Osteoblast (primary cell): ENCODE results near the gene DDX1. TPM values are rescaled to one million over a fixed set of nuclear protein-coding genes. Genes with fewer than 3 reads are reported as not detected.

ENCODE experiments used
- DNase-seq: peaks from one replicate; pipeline ENCODE4 v3.0.0; 2011; ENCODE audit warnings: low spot score, mixed read lengths; ENCODE audit not compliant: insufficient read length; ENCODE audit errors: missing footprints
- H2AFZ ChIP-seq: 2 replicates; pipeline ENCODE4 v1.6.0; 2011; ENCODE audit warnings: mild to moderate bottlenecking, low read length
- H3K27ac ChIP-seq: 2 replicates; pipeline ENCODE4 v1.5.1; 2011; ENCODE audit warnings: mild to moderate bottlenecking, low read depth, low read length, moderate library complexity
- H3K27me3 ChIP-seq: 2 replicates; pipeline ENCODE4 v1.6.0; 2012; ENCODE audit warnings: mild to moderate bottlenecking, control low read depth, inconsistent platforms, low read length, moderate library complexity; ENCODE audit not compliant: insufficient read depth
- H3K36me3 ChIP-seq: 2 replicates; pipeline ENCODE4 v1.5.1; 2011; ENCODE audit warnings: mild to moderate bottlenecking, low read length, control low read depth, moderate library complexity; ENCODE audit not compliant: insufficient read depth
- H3K4me1 ChIP-seq: 2 replicates; pipeline ENCODE4 v1.5.1; 2011; ENCODE audit warnings: mild to moderate bottlenecking, low read length, control low read depth, moderate library complexity; ENCODE audit not compliant: insufficient read depth
- H3K4me2 ChIP-seq: 2 replicates; pipeline ENCODE4 v1.6.0; 2011; ENCODE audit warnings: mild to moderate bottlenecking, low read length; ENCODE audit not compliant: insufficient read depth
- H3K4me3 ChIP-seq: fragments of 200-600 bp; sonication (generic); 3 replicates; pipeline ENCODE4 v1.5.1; 2012; ENCODE audit warnings: mild to moderate bottlenecking, low read length, inconsistent platforms; ENCODE audit not compliant: insufficient read depth
- H3K79me2 ChIP-seq: 2 replicates; pipeline ENCODE4 v1.6.0; 2012; ENCODE audit warnings: mild to moderate bottlenecking, low read length, control low read depth, inconsistent platforms; ENCODE audit not compliant: insufficient read depth
- H3K9me3 ChIP-seq: 2 replicates; pipeline ENCODE4 v1.5.1; 2011; ENCODE audit warnings: low read depth, low read length, control low read depth
- H4K20me1 ChIP-seq: 2 replicates; pipeline ENCODE4 v1.6.0; 2012; ENCODE audit warnings: mild to moderate bottlenecking, low read length, control low read depth; ENCODE audit not compliant: insufficient read depth
- CTCF ChIP-seq: IDR thresholded peaks from 2 replicates; pipeline ENCODE4 v1.5.1; 2011; ENCODE audit warnings: mild to moderate bottlenecking, low read depth, low read length, moderate library complexity; ENCODE audit errors: extremely low read depth
- total RNA-seq: library from RNA; depleted of rRNA; stranded (reverse); fragments of >200 nt; gene quantifications from 2 replicates; pipeline ENCODE4 v1.2.3, GENCODE V29; 2012

Gene DDX1
- total RNA-seq, 1 donor, result 76.0 TPM

- Histone ChIP-seq H3K36me3 (no peaks in the 10 kb centered on the region), H3K4me1 (peaks cover 11% of the 10 kb centered on the region), H3K79me2 (no peaks in the 10 kb centered on the region), H3K4me2 (peak overlapping the region; percentile 72), H3K9me3 (no peaks in the 10 kb centered on the region), H3K27me3 (no peaks in the 10 kb centered on the region), H4K20me1 (no peaks in the 10 kb centered on the region), H3K4me3 (peak overlapping the region; percentile 49), H2AFZ (peak overlapping the region; percentile 90), H3K27ac (peak overlapping the region; percentile 69)
- DNase-seq, result peak; percentile 83
- no peak for TF ChIP-seq CTCF
Measured at GRCh38 chr2:15667809-15668556, 76.3 kb downstream of the DDX1 start.

- peak overlapping the region; percentile 90 for H2AFZ ChIP-seq
- TF ChIP-seq CTCF, result no peak
- H3K9me3 ChIP-seq, result no peaks in the 10 kb centered on the region
- H3K36me3 ChIP-seq, result no peaks in the 10 kb centered on the region
- peaks cover 11% of the 10 kb centered on the region for H3K4me1 ChIP-seq
- no peaks in the 10 kb centered on the region for H3K27me3 ChIP-seq
- H3K79me2 ChIP-seq, result no peaks in the 10 kb centered on the region
- peak overlapping the region; percentile 72 for H3K4me2 ChIP-seq
- H4K20me1 ChIP-seq, result no peaks in the 10 kb centered on the region
- peak overlapping the region; percentile 69 for H3K27ac ChIP-seq
- peak overlapping the region; percentile 49 for H3K4me3 ChIP-seq
- no peak for DNase-seq
Measured at GRCh38 chr2:15668611-15669305, 77.1 kb downstream of the DDX1 start.

GRCh38 chr2:15669375-15669910 lies 77.8 kb downstream of the DDX1 start:
- no peaks in the 10 kb centered on the region for H3K79me2 ChIP-seq
- H2AFZ ChIP-seq, result no peak overlapping the region
- TF ChIP-seq CTCF, result no peak
- DNase-seq, result no peak
- H3K27ac ChIP-seq, result no peak overlapping the region
- H3K4me2 ChIP-seq, result no peak overlapping the region
- H3K36me3 ChIP-seq, result no peaks in the 10 kb centered on the region
- H3K4me1 ChIP-seq, result peaks cover 11% of the 10 kb centered on the region
- no peak overlapping the region for H3K4me3 ChIP-seq
- H3K9me3 ChIP-seq, result no peaks in the 10 kb centered on the region
- no peaks in the 10 kb centered on the region for H4K20me1 ChIP-seq
- H3K27me3 ChIP-seq, result no peaks in the 10 kb centered on the region

- Histone ChIP-seq H3K9me3 (no peaks in the 10 kb centered on the region), H3K27me3 (no peaks in the 10 kb centered on the region), H2AFZ (no peak overlapping the region), H3K27ac (no peak overlapping the region), H3K4me1 (peaks cover 11% of the 10 kb centered on the region), H3K4me3 (no peak overlapping the region), H3K79me2 (no peaks in the 10 kb centered on the region), H4K20me1 (no peaks in the 10 kb centered on the region), H3K4me2 (no peak overlapping the region), H3K36me3 (no peaks in the 10 kb centered on the region)
- no peak for TF ChIP-seq CTCF
- DNase-seq, result no peak
Measured at GRCh38 chr2:15670469-15670868, 78.8 kb downstream of the DDX1 start.
